Activated effector memory CD4-positive, alpha-beta T cell treated with anti-CD3 and anti-CD28 coated beads, Interleukin-2, amount 50 U/mL, for 16 hours (primary cell): ENCODE measurements around the gene SLC25A25.
A peak's percentile ranks its signal among the peaks of the same experiment; 100 is the strongest.
"Not testable (repeated sequence)": the region's sequence is repeated elsewhere in the genome, so short reads cannot be mapped to it uniquely, and the experiment has no call there.

ENCODE experiments used
- DNase-seq: peaks from one replicate; pipeline ENCODE4 v3.0.0-alpha.2; 2020

SLC25A25 gene

GRCh38 chr9:128067645-128068385, at the start of gene SLC25A25:
SLC25A25 (plus strand) TSS chr9:128068232; CDS start chr9:128068320, 88 bp downstream.
- peak; percentile 100 for DNase-seq

- DNase-seq: no peak
These were observed 47.3 kb upstream of the SLC25A25 start for GRCh38 chr9:128020692-128021091.

GRCh38 chr9:128021098-128021497, 46.9 kb upstream of the SLC25A25 start:
- DNase-seq: no peak

- DNase-seq: no peak
These were observed 45.1 kb upstream of the SLC25A25 start for GRCh38 chr9:128022886-128023285.

GRCh38 chr9:128023671-128024070, 44.4 kb upstream of the SLC25A25 start:
- DNase-seq: not testable (repeated sequence)

GRCh38 chr9:128024761-128025308, 43.2 kb upstream of the SLC25A25 start:
- no peak for DNase-seq

GRCh38 chr9:128025736-128026135, 42.3 kb upstream of the SLC25A25 start:
- DNase-seq: no peak

GRCh38 chr9:128026255-128026772, 41.7 kb upstream of the SLC25A25 start:
- peak; percentile 92 for DNase-seq

- DNase-seq: peak; percentile 79
These were observed 41.1 kb upstream of the SLC25A25 start for GRCh38 chr9:128026773-128027541.

GRCh38 chr9:128027705-128028104, 40.3 kb upstream of the SLC25A25 start:
- DNase-seq: no peak

GRCh38 chr9:128033609-128034008, 34.4 kb upstream of the SLC25A25 start:
- no peak for DNase-seq

- peak; percentile 85 for DNase-seq
These were observed 33.0 kb upstream of the SLC25A25 start for GRCh38 chr9:128034821-128035652.

GRCh38 chr9:128036522-128036921, 31.5 kb upstream of the SLC25A25 start:
- not testable (repeated sequence) for DNase-seq

- DNase-seq: not testable (repeated sequence)
These were observed 27.2 kb upstream of the SLC25A25 start for GRCh38 chr9:128040783-128041182.

GRCh38 chr9:128042043-128042442, 26.0 kb upstream of the SLC25A25 start:
- no peak for DNase-seq

GRCh38 chr9:128043467-128043868, 24.6 kb upstream of the SLC25A25 start:
- DNase-seq: no peak

- not testable (repeated sequence) for DNase-seq
These were observed 22.6 kb upstream of the SLC25A25 start for GRCh38 chr9:128045409-128045808.

- DNase-seq: no peak
These were observed 22.2 kb upstream of the SLC25A25 start for GRCh38 chr9:128045831-128046230.

- no peak for DNase-seq
These were observed 20.8 kb upstream of the SLC25A25 start for GRCh38 chr9:128047231-128047630.

- no peak for DNase-seq
These were observed 19.4 kb upstream of the SLC25A25 start for GRCh38 chr9:128048663-128049062.

- no peak for DNase-seq
These were observed 18.2 kb upstream of the SLC25A25 start for GRCh38 chr9:128049843-128050242.

GRCh38 chr9:128051932-128052709, 15.9 kb upstream of the SLC25A25 start:
- DNase-seq: no peak
